OCI-LY1 (cell line): ENCODE data around the gene BMI1.

ENCODE experiments used
- CTCF ChIP-seq: fragments of 200-600 bp; sonication (generic), shearing (Covaris generic); IDR thresholded peaks from 2 replicates; pipeline ENCODE4 v1.5.1; 2017; ENCODE audit warnings: mild to moderate bottlenecking, antibody characterized with exemption, low read length, moderate library complexity, mixed read lengths
- EZH2 ChIP-seq: fragments of 200-600 bp; sonication (generic), shearing (Covaris generic); IDR thresholded peaks from 2 replicates; pipeline ENCODE4 v1.8.0; 2017; ENCODE audit warnings: borderline replicate concordance, mixed run types, mild to moderate bottlenecking, antibody characterized with exemption, low read length, moderate library complexity, mixed read lengths

- TF ChIP-seq EZH2 = no peak
- no peak for TF ChIP-seq CTCF
Measured at GRCh38 chr10:22280078-22280477, 40.8 kb upstream of the BMI1 start.
